RPMI8226 (cell line): ENCODE measurements around the gene COA7.
"Not testable (repeated sequence)": the region's sequence is repeated elsewhere in the genome, so short reads cannot be mapped to it uniquely, and the experiment has no call there.

ENCODE experiments used
- DNase-seq: peaks from one replicate; pipeline ENCODE4 v3.0.0-alpha.2; 2015

COA7 gene

GRCh38 chr1:52702886-52703787, 5.0 kb upstream of the COA7 start:
- DNase-seq, result peak; percentile 96

- DNase-seq, result no peak
These were observed 2.5 kb downstream of the COA7 start for GRCh38 chr1:52695627-52696026.

DNA sequence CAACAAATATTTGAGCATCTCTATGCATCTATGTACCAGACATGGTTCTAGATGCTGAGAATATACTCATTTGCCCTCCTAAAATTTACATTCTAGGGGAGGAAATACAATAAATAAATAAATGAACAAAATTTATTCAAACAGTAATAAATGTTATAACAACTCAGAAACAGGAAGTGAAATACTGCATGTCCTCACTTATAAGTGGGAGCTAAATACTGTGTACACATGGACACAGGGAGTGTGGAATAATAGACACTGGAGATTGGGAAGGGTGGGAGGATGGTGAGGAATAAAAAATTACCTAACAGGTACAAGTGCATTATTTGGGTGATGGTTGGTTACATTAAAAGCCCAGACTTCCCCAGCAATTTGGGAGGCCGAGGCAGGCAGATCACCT, 4.3 kb downstream of the COA7 start:
- no peak for DNase-seq

GRCh38 chr1:52693351-52693750, 4.8 kb downstream of the COA7 start:
- not testable (repeated sequence) for DNase-seq

DNA sequence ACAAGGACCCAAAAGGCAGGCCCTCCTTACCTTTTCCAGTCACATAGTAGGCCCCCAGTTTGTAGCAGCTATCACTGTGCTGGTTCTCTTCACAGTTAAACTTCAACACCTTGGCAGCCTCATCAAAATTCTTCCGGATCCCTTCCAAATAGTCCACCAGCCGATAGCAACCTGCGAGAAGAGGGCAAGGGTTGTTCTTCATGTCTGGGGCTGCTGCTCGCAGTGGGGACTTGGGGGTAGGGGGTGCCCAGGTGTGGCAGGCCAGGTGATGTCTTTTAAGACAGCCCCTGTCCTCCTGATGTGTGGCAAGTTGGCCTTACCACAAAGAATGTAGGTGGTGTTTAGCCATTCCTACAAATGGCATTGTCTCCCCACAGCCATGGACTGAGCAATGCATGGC, 5.5 kb downstream of the COA7 start:
- DNase-seq, result no peak

DNA sequence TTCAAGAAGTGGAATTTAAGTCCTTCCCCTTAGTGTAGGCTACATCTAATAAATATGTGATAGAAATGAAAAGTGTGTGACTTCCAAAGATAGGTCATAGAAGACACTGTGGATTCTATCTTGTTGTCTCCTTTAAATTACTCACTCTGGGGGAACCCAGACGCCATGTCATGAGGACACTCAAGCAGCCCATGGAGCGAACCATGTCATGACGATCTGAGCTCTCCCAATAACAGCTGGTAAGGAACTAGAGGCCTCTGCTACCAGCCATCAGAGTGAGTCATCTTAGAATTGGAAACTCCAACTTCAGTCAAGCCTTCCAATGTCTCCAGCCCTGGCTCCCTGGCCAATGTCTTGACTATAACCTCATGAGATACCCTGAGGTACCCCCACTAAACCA, 6.3 kb downstream of the COA7 start:
- DNase-seq, result no peak

- no peak for DNase-seq
These were observed 11.3 kb downstream of the COA7 start for GRCh38 chr1:52686830-52687229.

DNA sequence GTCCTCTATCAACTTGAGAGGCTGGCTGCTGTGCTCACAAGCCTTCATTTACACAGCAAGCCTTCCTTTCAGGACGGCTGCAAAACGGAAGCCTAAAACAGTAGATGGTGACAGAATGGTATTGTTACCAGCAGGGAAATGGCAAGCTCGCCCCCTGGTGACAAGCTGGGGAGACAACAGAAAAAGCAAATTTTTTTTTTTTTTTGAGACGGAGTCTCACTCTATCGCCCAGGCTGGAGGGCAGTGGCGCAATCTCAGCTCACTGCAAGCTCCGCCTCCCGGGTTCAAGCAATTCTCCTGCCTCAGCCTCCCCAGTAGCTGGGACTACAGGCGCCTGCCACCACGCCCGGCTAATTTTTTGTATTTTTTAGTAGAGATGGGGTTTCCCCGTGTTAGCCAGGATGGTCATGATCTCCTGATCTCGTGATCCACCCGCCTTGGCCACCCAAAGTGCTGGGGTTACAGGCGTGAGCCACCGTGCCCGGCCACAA, 11.8 kb downstream of the COA7 start:
- peak; percentile 68 for DNase-seq

DNA sequence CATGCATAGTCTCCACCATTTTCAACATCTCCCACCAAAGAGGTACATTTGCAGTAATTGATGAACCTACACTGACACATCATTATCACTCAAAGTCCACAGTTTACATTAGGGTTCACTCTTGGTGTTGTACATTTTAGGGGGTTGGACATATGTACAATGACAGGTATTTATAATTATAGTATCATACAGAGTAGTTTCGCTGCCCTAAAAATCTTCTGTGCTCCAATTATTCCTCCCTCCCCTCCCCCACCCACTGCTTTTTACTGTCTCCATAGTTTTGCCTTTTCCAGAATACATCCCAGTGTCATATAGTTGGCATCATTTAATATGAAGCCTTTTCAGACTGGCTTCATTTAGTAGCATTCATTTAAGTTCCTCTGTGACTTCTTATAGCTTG, 13.6 kb downstream of the COA7 start:
- no peak for DNase-seq

DNA sequence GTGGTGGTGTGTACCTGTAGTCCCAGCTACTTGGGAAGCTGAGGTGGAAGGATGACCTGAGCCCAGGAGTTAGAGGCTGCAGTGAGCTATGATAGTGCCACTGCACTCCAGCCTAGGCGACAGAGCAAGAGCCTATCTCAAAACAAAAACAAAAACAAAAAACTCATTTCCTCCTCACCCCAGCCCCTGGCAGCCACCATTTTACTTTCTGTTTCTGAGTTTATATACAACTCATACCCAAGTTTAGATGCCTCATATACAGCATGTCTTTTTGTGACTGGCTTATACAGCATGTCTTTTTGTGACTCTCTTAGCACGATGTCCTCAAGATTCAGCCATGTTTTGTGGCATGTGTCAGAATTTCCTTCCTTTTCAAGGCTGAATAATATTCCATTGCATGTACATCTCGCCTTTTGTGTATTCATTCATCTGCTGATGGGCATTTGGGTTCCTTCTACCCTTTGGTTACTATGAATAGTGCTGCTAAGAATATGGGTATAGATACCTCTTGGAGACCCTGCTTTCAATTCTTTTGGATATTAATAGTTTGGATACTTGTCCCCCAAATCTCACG, 14.7 kb downstream of the COA7 start:
- DNase-seq, result no peak

GRCh38 chr1:52681136-52681535, 17.0 kb downstream of the COA7 start:
- DNase-seq, result no peak

DNA sequence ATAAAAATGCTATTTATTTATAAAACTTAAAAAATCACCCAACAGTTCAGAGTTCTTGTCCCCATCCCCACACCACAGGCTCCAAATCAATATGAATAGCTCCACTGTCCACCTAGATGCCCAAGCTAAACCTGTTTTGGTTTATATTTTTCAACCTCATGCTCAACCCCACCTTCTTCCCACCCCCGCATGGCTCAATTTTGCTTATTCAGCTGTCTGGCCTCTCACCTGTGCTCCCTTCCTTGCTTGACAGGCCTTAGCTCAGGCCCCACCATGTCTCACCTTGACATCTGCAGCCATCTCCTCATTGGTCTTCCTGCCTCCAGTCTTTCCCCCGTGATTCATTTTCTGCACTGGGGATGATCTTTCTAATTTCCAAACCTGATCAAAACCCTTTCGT, 17.8 kb downstream of the COA7 start:
- no peak for DNase-seq

GRCh38 chr1:52679498-52679897, 18.6 kb downstream of the COA7 start:
- no peak for DNase-seq

GRCh38 chr1:52679048-52679447, 19.1 kb downstream of the COA7 start:
- no peak for DNase-seq

GRCh38 chr1:52677076-52677806, 20.9 kb downstream of the COA7 start:
- DNase-seq, result no peak

DNA sequence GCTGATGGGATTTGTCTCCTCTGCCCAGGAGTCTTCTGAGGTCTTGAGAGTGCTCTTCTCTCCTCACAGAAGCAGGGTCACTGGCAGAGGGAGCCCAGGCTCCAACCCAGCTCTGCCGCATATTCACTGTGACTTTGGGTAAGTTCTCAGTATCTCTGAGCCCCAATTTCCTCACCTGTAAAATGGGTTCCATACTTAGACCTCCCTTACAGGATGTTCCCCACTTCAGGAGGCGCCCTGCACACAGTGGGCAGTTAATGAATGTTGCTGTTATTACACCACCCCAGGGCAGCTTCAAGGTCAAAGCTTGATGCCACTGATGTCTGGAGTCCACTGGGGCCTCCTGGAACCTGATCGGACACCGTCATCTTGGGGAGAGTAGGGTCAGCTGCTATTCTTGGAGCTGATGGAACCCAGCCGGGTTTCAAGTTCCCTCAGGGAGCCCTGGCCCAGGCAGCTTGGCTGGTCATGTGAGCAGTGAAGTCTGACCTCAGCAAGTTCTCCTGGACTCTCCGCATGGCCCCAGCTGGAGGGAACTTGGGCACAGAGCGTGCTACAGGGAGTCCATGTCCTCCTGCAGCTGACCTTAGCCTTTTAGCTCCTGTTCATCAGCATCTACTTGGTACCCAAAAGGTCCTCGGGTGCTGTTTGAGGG, 21.8 kb downstream of the COA7 start:
- DNase-seq, result no peak

DNA sequence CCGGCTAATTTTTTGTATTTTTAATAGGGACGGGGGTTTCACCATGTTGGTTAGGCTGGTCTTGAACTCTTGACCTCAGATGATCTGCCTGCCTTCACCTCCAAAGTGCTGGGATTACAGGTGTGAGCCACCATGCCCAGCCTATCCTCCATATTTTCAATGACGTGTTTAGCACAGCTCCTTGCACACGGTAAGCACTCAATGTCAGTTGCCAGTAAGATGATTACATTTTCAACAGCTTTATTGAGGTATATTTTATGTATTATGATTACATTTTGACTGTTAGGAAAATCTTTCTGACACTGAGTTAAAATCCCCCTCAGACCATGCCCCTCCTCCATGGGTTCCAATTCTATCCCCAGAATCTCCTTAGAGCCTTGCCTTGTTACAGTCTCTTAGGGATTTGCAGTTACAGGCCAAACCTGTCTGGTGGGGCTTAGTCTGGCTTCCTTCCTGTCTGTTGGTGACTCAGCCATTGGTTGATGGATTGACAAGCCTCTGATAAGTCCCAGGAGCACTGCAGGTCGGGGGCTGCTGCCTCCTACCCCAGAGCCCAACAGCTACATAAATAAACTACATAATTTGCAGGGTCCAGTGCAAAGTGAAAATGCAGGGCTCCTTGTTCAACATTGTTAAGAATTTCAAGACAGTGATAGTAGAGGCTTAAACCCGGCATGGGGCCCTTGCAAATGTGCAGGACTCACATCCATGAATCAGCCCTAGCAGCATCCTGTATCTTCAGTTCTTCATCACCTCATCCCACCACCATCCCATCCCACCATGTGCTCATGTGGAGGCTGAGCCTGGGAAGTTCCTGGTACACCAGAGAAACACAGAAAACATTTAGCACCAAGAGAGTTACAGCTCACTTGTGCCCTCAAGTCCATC, 23.4 kb downstream of the COA7 start:
- DNase-seq, result no peak

DNA sequence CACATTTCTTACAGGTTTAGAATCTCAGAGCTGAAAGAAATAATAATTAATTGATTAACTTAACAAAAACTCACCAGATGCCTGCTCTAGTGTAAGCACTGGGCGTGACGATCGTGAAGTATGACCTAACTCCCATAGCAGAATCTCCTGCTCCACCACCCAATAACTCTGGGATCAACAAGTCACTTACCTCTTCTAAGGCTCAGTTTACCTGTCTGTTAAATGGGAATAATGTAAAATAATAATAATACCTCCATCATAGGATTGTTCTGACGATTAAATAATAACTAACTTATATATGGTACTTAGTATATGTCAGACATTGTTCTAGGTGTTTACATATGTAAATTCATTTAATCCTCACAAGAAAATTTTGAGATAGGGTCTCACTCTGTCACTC, 24.6 kb downstream of the COA7 start:
- DNase-seq, result no peak

DNA sequence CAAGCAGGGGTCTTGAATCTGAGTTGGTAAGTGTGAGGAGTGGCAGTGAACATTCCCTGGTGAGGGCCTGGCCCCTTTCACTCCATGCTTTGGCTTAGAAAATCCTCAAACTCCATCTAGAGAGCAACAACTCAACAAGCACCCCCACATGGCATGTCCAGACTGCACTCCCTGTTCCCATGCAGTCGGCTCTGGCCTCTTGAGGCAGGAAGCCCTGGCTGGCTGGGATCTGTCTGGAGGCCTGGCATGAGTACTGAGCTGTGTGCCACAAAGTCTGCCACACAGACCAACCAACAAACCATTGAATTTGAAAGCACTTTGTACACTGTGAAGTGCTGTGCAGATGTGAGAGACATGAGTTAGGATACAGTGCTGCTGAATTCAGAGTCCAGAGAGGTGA, 25.2 kb downstream of the COA7 start:
- DNase-seq, result no peak

DNA sequence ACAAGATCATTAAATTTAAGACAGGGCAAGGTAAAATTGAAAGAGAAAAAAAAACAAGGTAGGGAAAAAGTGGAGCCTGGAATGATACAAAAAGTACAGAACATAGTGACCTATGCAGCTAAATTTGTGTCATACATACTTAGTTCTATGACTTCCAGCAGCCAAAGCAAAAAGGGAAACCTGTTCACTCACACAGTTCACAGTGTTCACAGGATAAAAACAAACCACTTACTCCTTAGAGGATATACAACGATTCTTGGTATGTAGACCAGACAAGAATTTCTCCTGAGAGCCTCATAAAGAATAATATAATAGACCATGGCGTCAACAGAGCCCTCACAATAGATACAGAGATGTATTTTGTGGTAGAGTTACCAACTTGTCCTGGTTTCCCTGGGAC, 27.5 kb downstream of the COA7 start:
- DNase-seq, result no peak

DNA sequence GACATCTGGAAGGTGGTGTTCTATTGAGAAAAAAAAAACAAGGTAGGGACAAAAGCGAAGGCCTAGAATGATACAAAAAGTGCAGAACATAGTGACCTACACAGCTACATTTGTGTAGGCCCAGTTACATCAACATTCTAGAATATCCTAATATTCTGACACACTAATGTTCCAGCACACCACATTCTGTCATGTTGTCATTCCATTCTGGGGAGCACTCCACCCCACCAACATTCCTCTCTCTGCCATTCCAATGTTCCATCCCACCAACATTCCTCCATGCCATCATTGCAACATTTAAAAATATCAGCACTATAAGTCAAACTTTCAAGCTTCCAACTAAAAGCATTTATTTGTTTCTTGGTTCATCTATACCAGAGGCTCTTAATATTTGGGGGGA, 28.5 kb downstream of the COA7 start:
- no peak for DNase-seq

DNA sequence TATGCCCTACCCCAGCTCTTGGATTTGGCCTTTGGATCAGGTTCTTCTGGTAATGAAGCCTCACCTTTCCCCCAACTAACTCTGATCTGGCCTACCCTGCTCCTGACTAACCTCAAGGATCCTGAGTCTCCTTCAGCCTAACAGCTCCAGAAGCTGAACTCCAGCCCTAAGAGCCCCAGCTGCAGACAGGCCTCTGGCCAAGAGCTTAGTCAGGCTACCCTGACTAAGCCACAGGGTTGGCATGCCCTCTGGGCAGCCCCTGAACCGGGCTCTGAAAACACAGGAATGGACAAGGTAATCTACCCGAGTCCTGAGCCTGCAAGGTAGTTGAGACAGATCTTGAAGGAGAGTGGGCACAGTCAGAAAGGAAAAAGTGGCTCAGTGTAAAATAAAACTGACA, 29.4 kb downstream of the COA7 start:
- no peak for DNase-seq
